ENCODE results near the gene TMEM123. TPM values are rescaled to one million over a fixed set of nuclear protein-coding genes. Genes with fewer than 3 reads are reported as not detected.
"Not testable (repeated sequence)": the region's sequence is repeated elsewhere in the genome, so short reads cannot be mapped to it uniquely, and the experiment has no call there.

Gene TMEM123
- total RNA-seq, 1 experiment from 2014 or later = 400 TPM

DNA sequence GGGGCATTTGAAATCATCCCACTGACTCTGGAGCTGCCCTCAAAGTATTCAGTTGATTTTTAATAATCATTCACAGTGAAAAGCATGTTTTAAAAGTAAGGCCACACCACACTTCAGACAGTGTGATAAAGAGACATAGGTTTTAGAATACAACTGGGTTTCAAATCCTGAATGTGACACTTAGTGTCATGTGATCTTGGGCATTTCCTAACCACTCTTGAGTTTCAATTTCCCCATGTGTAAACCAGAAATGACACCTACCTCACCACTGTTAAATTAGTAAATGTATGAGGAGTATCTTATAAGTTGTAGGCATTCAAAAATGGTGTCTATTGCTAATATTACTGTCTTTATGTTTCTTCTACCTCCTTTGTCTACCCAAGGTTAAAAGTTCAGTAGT is 5.4 kb downstream of the TMEM123 start:
- H3K27me3 Mint-ChIP-seq (ENCODE audit: insufficient read depth, unreplicated experiment) = no peaks in the 10 kb centered on the region
- POLR2A ChIA-PET = no interaction called here
- Histone ChIP-seq H3K27me3 (replicated peaks; ENCODE audit: control insufficient read depth, insufficient read depth, low read length) (no peaks in the 10 kb centered on the region), H3K4me3 (ENCODE audit: low read depth, low read length) (no peak overlapping the region), H3K36me3 (ENCODE audit: control insufficient read depth, insufficient read depth, low read length) (peaks cover 3% of the 10 kb centered on the region), H3K4me1 (peaks cover 39% of the 10 kb centered on the region), H3K9me3 (no peaks in the 10 kb centered on the region)
- H3K36me3 Mint-ChIP-seq (ENCODE audit: insufficient read depth, unreplicated experiment) = peaks cover 82% of the 10 kb centered on the region
- DNase-seq = no peak
- intact Hi-C loops (cut with micrococcal nuclease; ENCODE audit: unreplicated experiment) = no loop called here
- TF ChIP-seq, protein P1, sequence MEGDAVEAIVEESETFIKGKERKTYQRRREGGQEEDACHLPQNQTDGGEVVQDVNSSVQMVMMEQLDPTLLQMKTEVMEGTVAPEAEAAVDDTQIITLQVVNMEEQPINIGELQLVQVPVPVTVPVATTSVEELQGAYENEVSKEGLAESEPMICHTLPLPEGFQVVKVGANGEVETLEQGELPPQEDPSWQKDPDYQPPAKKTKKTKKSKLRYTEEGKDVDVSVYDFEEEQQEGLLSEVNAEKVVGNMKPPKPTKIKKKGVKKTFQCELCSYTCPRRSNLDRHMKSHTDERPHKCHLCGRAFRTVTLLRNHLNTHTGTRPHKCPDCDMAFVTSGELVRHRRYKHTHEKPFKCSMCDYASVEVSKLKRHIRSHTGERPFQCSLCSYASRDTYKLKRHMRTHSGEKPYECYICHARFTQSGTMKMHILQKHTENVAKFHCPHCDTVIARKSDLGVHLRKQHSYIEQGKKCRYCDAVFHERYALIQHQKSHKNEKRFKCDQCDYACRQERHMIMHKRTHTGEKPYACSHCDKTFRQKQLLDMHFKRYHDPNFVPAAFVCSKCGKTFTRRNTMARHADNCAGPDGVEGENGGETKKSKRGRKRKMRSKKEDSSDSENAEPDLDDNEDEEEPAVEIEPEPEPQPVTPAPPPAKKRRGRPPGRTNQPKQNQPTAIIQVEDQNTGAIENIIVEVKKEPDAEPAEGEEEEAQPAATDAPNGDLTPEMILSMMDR (IDR thresholded peaks at IDR 0.05; ENCODE audit: insufficient read depth in 1 of 2, low read depth in 1 of 2, low read length in 1 of 2, severe bottlenecking in 1 of 2, unreplicated experiment in 1 of 2) = no peak
- H3K9me3 Mint-ChIP-seq (ENCODE audit: unreplicated experiment) = no peaks in the 10 kb centered on the region
- no TSS peak for BruUV-seq (replicated peaks)
- H3K27ac Mint-ChIP-seq (ENCODE audit: unreplicated experiment) = no peak overlapping the region
- CTCF ChIA-PET = no interaction called here
- H3K4me3 Mint-ChIP-seq (ENCODE audit: unreplicated experiment) = no peak overlapping the region
- H3K4me1 Mint-ChIP-seq (ENCODE audit: low read depth, unreplicated experiment) = peaks cover 33% of the 10 kb centered on the region

DNA sequence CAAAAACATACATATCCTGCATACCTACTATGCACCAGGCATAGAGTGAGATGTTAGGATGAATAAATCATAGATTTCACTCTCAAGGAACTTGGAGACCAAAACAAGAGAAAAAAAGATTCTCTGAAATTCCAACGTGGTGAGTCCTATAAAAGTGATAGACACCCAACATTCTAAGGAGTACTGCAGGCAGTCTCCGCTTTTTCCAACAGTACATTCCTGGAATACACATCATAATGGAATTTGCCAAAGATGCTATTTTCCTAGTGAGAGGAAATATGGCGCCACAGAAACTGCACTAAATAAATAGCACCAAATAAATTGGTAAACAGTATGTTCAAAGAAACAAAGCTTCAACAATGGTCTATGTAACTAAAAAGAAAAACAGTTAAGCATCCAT is 6.0 kb downstream of the TMEM123 start:
- POLR2A ChIA-PET = no interaction called here
- H3K9me3 Mint-ChIP-seq (ENCODE audit: unreplicated experiment) = no peaks in the 10 kb centered on the region
- CTCF ChIA-PET = no interaction called here
- H3K4me3 Mint-ChIP-seq (ENCODE audit: unreplicated experiment) = no peak overlapping the region
- H3K27me3 Mint-ChIP-seq (ENCODE audit: insufficient read depth, unreplicated experiment) = no peaks in the 10 kb centered on the region
- H3K9me3 ChIP-seq = no peaks in the 10 kb centered on the region
- H3K36me3 ChIP-seq (ENCODE audit: control insufficient read depth, insufficient read depth, low read length) = peaks cover 3% of the 10 kb centered on the region
- no peak overlapping the region for H3K27ac Mint-ChIP-seq (ENCODE audit: unreplicated experiment)
- H3K4me1 Mint-ChIP-seq (ENCODE audit: low read depth, unreplicated experiment) = peaks cover 33% of the 10 kb centered on the region
- intact Hi-C loops (cut with micrococcal nuclease; ENCODE audit: unreplicated experiment) = no loop called here
- H3K27me3 ChIP-seq (replicated peaks; ENCODE audit: control insufficient read depth, insufficient read depth, low read length) = no peaks in the 10 kb centered on the region
- H3K4me3 ChIP-seq (ENCODE audit: low read depth, low read length) = no peak overlapping the region
- H3K4me1 ChIP-seq = peaks cover 39% of the 10 kb centered on the region
- TF ChIP-seq, protein P1 (IDR thresholded peaks at IDR 0.05; ENCODE audit: insufficient read depth in 1 of 2, low read depth in 1 of 2, low read length in 1 of 2, severe bottlenecking in 1 of 2, unreplicated experiment in 1 of 2) = no peak
- peaks cover 78% of the 10 kb centered on the region for H3K36me3 Mint-ChIP-seq (ENCODE audit: insufficient read depth, unreplicated experiment)
- DNase-seq = no peak
- BruUV-seq (replicated peaks) = no TSS peak

DNA sequence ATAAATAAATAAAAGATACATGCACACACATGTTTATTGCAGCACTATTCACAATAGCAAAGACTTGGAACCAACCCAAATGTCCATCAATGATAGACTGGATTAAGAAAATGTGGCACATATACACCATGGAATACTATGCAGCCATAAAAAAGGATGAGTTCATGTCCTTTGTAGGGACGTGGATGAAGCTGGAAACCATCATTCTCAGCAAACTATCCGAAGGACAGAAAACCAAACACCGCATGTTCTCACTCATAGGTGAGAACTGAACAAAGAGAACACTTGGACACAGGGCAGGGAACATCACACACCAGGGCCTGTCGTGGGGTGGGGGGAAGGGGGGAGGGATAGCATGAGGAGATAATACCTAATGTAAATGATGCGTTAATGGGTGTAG is 7.9 kb downstream of the TMEM123 start:
- BruUV-seq (replicated peaks); DNase-seq; H3K9me3 Mint-ChIP-seq (ENCODE audit: unreplicated experiment); H3K27me3 Mint-ChIP-seq (ENCODE audit: insufficient read depth, unreplicated experiment); H3K36me3 ChIP-seq (ENCODE audit: control insufficient read depth, insufficient read depth, low read length); H3K4me3 Mint-ChIP-seq (ENCODE audit: unreplicated experiment); POLR2A ChIA-PET; H3K27me3 ChIP-seq (replicated peaks; ENCODE audit: control insufficient read depth, insufficient read depth, low read length); CTCF ChIA-PET; H3K4me3 ChIP-seq (ENCODE audit: low read depth, low read length); H3K27ac Mint-ChIP-seq (ENCODE audit: unreplicated experiment); H3K9me3 ChIP-seq; intact Hi-C loops (cut with micrococcal nuclease; ENCODE audit: unreplicated experiment): not testable (repeated sequence)
- Mint-ChIP-seq H3K4me1 (ENCODE audit: low read depth, unreplicated experiment) (peaks cover 17% of the 10 kb centered on the region), H3K36me3 (ENCODE audit: insufficient read depth, unreplicated experiment) (peaks cover 79% of the 10 kb centered on the region)
- H3K4me1 ChIP-seq = peaks cover 27% of the 10 kb centered on the region

DNA sequence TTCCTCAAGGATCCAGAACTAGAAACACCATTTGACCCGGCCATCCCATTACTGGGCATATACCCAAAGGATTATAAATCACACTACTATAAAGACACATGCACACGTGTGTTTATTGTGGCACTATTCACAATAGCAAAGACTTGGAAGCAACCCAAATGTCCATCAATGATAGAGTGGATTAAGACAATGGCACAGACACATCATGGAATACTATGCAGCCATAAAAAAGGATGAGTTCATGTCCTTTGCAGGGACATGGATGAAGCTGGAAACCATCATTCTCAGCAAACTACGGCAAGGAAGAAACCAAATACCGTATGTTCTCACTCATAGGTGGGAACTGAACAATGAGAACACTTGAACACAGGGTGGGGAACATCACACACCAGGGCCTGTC is 8.4 kb downstream of the TMEM123 start:
- H3K4me1 Mint-ChIP-seq (ENCODE audit: low read depth, unreplicated experiment) = peaks cover 12% of the 10 kb centered on the region
- H3K36me3 ChIP-seq (ENCODE audit: control insufficient read depth, insufficient read depth, low read length); H3K9me3 ChIP-seq; POLR2A ChIA-PET; intact Hi-C loops (cut with micrococcal nuclease; ENCODE audit: unreplicated experiment); CTCF ChIA-PET; H3K4me3 ChIP-seq (ENCODE audit: low read depth, low read length); H3K9me3 Mint-ChIP-seq (ENCODE audit: unreplicated experiment); H3K4me3 Mint-ChIP-seq (ENCODE audit: unreplicated experiment); H3K27me3 Mint-ChIP-seq (ENCODE audit: insufficient read depth, unreplicated experiment); H3K27me3 ChIP-seq (replicated peaks; ENCODE audit: control insufficient read depth, insufficient read depth, low read length); DNase-seq; BruUV-seq (replicated peaks); H3K27ac Mint-ChIP-seq (ENCODE audit: unreplicated experiment): not testable (repeated sequence)
- peaks cover 83% of the 10 kb centered on the region for H3K36me3 Mint-ChIP-seq (ENCODE audit: insufficient read depth, unreplicated experiment)
- H3K4me1 ChIP-seq = peaks cover 27% of the 10 kb centered on the region

DNA sequence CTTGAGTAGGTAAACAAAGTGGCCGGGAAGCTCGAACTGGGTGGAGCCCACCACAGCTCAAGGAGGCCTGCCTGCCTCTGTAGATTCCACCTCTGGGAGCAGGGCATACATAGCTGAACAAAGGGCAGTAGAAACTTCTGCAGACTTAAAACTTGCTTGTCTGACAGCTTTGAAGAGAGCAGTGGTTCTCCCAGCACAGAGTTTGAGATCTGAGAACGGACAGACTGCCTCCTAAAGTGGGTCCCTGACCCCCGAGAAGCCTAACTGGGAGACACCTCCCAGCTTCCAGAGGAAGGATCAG is 13.6 kb downstream of the TMEM123 start:
- H3K36me3 Mint-ChIP-seq (ENCODE audit: insufficient read depth, unreplicated experiment) = peaks cover 76% of the 10 kb centered on the region
- H3K36me3 ChIP-seq (ENCODE audit: control insufficient read depth, insufficient read depth, low read length); H3K4me3 ChIP-seq (ENCODE audit: low read depth, low read length); DNase-seq; H3K27me3 ChIP-seq (replicated peaks; ENCODE audit: control insufficient read depth, insufficient read depth, low read length); H3K27me3 Mint-ChIP-seq (ENCODE audit: insufficient read depth, unreplicated experiment); H3K4me3 Mint-ChIP-seq (ENCODE audit: unreplicated experiment); intact Hi-C loops (cut with micrococcal nuclease; ENCODE audit: unreplicated experiment); BruUV-seq (replicated peaks); H3K27ac Mint-ChIP-seq (ENCODE audit: unreplicated experiment); H3K4me1 Mint-ChIP-seq (ENCODE audit: low read depth, unreplicated experiment); POLR2A ChIA-PET: not testable (repeated sequence)
- peaks cover 18% of the 10 kb centered on the region for H3K4me1 ChIP-seq
- CTCF ChIA-PET = interaction anchor here (0.8 kb wide), 1 partner anchor 12 kb away, joined by 4 read pairs; no protein-coding TSS in a partner anchor
- peaks cover 21% of the 10 kb centered on the region for H3K9me3 Mint-ChIP-seq (ENCODE audit: unreplicated experiment)
- H3K9me3 ChIP-seq = peaks cover 20% of the 10 kb centered on the region

Data from Caco-2 (cell line).